ENCODE measurements around the gene DYNC1H1.

DNA sequence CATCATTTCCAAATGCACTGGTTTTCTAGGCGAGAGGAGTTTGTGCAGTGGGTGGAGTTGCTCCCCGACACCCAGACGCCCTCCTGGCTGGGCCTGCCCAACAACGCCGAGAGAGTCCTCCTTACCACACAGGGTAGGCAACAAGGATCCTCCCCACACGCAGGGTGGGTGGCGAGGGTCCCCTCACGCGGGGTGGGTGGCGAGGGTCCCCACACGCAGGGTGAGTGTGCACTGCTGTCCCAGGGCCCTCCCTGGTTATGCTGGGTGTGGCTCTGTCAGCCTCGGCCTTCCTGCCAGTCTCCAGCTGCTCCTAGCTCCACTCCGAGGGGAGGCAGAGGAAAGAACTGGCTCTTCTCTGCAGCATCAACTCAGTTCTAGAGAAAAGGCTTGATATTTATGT lies 80.2 kb downstream of the DYNC1H1 start:
- TF ChIP-seq CTCF (IDR thresholded peaks at IDR 0.05) (no peak), POLR2A (IDR thresholded peaks at IDR 0.05) (no peak)
